Pons (tissue), 1 donor: ENCODE measurements around the gene SH3D21.

Experiments
- DNase-seq: peaks from one replicate; pipeline ENCODE4 v3.0.0-alpha.2; 2016; ENCODE audit warnings: low spot score

The SH3D21 gene

GRCh38 chr1:36303650-36304360, 2.4 kb upstream of the SH3D21 start:
- no peak for DNase-seq

- DNase-seq: peak; percentile 38
Measured at GRCh38 chr1:36304521-36304920, 1.6 kb upstream of the SH3D21 start.

- DNase-seq: no peak
Measured at GRCh38 chr1:36304970-36305914, 926 bp upstream of the SH3D21 start.

DNA sequence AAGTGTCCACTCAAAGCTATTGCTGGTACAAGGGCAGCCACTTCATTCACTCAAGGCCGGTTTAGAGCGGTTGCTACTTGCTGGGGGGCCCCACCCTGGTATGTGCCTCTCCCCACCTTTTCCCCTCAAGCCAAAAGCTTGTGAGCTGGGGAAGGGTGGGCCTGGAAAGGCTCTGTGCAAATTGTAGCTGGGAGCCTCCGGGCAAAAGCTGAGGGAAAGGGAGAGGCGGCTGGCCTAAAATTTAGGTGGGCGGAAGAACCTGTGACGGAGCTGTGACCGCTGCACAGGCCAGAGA, 306 bp upstream of the SH3D21 start:
- DNase-seq: no peak

DNA sequence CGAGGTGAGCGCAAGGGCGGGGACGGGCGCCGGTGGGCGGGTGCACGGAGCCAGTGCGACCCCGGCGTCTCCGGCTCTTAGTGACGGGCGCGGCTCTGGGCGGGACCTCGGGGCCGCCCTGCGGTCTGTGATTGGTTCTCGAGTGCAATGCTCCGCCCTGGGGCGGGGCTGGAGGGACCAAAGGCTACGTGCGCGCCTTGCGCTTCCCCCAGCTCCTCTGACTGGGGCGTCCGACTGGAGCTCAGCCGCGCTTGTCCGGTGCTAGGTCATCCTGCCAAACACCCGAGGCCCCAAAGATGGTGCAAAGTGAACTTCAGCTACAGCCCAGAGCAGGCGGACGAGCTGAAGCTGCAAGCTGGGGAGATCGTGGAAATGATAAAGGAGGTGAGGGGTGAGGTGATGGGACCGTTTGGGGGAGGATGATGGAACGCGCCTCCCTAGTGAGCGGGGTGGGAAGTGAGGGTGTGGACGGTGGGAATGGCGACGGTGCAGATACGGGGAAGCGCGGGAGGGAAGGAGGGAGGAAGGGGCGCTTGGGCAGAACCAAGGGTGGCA, 811 bp downstream of the SH3D21 start:
- peak; percentile 81 for DNase-seq

DNA sequence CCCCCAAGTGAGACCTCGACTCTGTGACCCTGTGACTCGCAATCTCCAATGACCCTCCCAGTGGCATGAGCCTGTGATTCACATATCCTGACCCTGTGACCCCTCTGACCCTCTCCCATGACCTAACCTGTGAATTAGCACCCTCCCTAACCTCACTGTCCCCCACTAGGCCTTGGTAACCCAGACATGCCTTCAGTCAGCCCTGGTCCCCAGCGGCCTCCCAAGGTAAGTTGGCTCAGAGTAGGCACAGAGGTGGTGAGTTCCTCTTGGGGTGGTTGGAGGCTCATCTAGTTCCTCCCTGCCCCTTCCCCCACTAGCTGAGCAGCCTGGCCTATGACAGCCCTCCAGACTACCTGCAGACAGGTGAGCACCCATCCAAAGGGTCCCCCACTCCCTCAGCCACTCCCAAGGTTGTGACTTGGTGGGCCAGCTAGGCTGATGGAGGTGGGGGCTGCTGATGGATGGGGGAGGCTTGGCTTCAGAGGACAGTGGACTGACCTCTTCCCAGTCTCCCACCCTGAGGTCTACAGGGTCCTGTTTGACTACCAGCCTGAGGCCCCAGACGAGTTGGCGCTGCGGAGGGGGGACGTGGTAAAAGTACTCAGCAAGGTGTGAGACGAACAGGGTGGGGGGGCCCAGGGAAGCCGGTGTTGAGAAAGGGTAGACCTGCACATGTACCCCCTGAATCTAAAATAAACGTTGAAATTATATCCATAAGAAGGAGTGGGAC, 1.6 kb downstream of the SH3D21 start:
- DNase-seq: no peak

GRCh38 chr1:36309397-36309796, 3.2 kb downstream of the SH3D21 start:
- no peak for DNase-seq

- DNase-seq: no peak
Measured at GRCh38 chr1:36320291-36320761, 14.2 kb downstream of the SH3D21 start.

GRCh38 chr1:36320767-36321118, 14.6 kb downstream of the SH3D21 start:
- DNase-seq: no peak

GRCh38 chr1:36321119-36321951, 15.2 kb downstream of the SH3D21 start:
- no peak for DNase-seq

DNA sequence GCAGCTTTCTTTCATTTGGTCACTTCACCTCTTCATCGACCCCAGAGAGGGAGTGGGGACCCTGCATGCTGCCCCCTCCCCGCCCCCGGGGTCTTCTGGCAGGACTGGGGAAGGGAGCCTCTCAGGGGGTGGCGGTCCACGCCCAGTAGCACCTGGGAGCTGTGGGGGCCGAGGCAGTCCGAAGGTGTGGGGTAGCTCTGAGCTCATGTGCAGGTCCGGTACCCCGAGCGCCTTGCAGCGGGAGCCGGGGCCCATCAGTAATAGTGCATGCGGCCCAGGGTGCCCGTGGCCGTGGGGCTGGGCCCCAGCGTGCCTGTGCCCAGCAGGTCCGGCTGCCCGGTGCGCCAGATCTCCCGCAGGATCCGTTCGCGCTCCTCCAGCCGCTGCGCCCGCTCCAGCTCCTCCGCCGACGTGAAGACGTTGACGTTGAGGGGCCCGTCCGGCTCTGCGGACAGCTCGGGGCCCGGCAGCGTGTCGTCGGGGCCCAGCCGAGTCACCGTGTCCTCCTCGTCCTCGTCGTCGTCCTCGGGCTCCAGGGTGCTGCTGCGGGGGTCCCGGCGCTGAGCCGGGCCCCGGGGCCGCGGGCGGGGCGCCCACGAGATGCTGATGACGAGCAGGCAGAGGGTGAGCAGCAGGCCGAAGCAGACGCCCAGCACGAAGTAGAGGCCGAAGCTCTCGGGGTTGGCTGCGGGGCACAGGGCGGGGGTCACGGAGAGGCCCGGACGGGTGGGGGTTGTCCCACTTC, 16.0 kb downstream of the SH3D21 start:
- no peak for DNase-seq

DNA sequence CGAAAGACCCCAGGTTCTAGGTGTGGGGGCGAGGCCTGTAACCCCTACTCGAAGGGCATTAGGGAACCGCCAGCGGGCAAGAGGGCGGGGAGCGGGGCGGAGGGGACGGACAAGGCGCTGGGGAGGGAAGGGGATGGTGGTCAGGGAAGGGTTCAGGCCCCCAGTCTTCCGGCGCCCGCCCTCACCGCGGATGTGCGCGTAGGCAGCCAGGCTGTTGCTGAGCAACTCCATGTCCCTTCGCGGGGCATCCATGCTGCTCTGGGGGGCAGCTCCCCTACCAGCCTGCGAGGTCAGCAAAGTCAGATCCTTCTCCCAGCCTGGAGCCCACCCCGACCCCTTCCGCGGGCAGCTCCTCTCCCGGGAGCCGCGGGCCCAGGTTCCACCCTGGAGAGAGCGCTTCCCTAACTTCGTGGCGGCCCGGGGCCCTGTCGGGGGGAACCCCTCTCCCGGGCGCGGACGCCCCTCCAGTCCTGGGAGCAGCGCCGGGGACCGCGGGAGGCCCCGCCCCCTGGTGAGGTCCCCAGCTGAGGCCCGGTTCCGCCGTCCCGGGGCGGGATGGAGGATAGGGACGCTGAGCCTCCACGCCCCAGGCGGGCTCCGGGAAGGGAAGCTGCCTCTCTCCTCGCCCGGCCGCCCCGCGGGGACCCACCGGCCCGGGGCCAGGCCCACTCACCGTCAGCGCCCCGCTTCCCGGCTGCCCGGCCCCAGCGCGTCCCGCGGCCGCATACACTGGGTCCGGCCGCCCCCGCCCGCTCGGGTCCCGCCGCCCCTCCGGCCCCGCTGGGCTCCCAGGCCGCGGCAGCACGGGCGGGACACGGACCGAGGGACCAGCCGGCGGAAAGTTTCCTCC, 16.8 kb downstream of the SH3D21 start:
- no peak for DNase-seq

DNA sequence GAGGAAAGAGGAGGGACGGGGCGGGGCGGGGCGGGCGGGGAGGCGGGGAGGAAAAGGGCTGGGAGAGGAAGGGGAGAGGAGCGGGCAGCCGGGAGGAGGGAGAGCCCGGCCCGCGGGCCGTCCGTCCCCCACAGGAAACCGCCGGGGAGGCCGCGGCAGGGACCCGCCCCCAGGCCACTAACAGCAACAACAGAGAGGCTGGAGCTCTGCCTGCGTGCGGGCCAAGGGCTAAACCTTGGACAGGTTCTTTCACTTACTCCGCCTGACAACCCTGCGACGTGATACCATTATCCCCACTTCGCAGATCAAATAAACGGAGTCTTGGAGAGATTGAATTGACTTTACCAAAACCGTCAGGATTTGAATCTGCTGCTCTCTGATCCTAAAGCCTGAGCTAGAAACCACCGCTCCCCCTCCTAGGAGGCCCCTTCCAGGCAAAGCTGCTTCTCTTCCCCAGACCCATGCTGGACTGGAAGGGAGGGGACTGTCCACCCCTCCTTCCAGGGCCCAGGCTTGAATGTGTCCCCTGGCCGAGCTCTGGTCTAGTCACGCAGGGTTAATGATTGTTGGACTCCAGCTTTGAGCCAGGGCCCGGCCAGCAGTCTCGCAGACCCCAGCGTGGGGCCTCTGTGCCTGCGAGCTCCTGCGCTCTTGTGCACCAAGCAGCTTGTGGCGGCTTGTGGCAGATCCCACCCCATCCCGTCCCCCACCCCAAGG, 17.6 kb downstream of the SH3D21 start, which contains the start of gene EVA1B:
TSS of gene EVA1B (minus strand) at position 10 of the 717 bp plus-strand sequence. CDS start 608 bp downstream, outside the sequence.
- no peak for DNase-seq

- DNase-seq: no peak
Measured at GRCh38 chr1:36324353-36324703, 18.2 kb downstream of the SH3D21 start.

DNA sequence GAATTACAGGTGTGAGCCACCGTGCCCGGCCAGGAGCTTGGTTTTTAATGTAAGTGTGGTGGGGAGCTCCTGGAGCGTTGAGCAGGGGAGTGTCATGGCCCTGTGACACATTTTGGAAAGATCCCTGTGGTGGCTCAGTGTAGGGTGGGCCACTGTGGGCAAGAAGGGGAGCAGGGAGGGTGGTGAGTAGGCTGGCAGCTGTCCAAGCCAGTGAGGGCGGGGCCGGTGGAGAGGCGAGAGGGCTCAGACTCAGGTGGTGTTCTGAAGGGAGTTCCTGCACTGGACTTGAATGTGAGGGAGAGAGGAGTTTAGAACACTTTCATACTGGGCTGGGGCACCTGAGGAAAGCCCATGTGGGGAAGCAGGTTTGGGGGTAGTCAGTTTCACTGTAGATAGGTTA, 20.3 kb downstream of the SH3D21 start:
- DNase-seq: no peak

GRCh38 chr1:36327421-36328087, 21.4 kb downstream of the SH3D21 start:
- no peak for DNase-seq

DNA sequence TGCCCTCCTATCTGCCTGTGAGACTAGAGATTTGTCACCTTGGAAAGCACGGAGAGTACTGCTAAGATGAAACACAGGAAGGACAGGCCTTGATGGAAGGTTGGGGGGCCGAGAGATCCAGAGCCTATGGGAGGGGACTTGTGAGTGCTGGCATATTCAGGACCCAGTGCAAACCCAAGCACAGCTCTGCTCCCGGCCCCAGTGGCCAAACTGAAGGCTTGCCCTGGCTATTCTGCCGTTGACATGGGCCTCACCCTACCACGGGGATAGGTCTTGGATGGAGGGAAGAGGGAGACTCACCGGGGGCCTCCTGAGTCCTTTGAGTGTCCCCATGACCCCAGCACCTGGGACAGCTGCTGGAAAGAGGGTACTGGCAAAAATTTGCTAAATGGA, 21.9 kb downstream of the SH3D21 start:
- DNase-seq: no peak

DNA sequence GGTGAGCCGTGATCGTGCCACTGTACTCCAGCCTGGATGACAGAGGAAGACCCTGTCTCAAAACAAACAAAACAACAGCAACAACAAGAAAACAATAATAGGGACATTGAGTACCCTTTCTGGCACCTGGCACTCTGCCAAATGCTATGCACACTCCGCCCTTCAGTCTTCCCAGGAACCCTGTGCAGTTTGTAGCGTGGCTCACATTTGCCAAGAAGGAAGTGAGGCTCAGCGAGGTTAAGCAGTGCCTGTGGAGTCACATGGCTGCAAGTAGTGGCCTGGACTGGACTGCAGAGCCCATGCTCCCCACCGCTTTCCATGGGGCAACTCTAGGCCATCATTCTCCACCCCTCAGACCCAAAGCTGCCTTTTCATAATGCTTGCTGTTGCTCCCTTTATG, 22.5 kb downstream of the SH3D21 start:
- no peak for DNase-seq

GRCh38 chr1:36329817-36330216, 23.6 kb downstream of the SH3D21 start:
- DNase-seq: no peak
